H1 (cell line): Measurements from ENCODE around the gene CERS1. TPM values are rescaled to one million over a fixed set of nuclear protein-coding genes. Genes with fewer than 3 reads are reported as not detected.
A peak's percentile ranks its signal among the peaks of the same experiment; 100 is the strongest.

Experiments used
- EZH2 ChIP-seq: fragments of 200-600 bp; sonication (generic); IDR thresholded peaks from 2 replicates; pipeline ENCODE4 v1.7.1; 2012; ENCODE audit warnings: low read depth, mild to moderate bottlenecking, moderate library complexity, low read length, inconsistent platforms; ENCODE audit not compliant: severe bottlenecking
- NANOG ChIP-seq: IDR thresholded peaks from 2 replicates; pipeline ENCODE4 v1.6.1; 2011; ENCODE audit warnings: low read length, low read depth, mild to moderate bottlenecking, inconsistent platforms; ENCODE audit not compliant: insufficient read depth, poor library complexity, severe bottlenecking
- POLR2A ChIP-seq, 2 experiments: IDR thresholded peaks; 1 replicate in 1 of 2; 2 replicates in 1 of 2; pipeline ENCODE4 v1.6.1; 2011; ENCODE audit warnings: low read depth in 2 of 2, low read length in 2 of 2, mild to moderate bottlenecking in 2 of 2; ENCODE audit errors: control extremely low read depth in 1 of 2
- POLR2AphosphoS5 ChIP-seq: IDR thresholded peaks from 2 replicates; pipeline ENCODE4 v1.6.1; 2011; ENCODE audit warnings: low read depth, low read length
- RAD21 ChIP-seq, 2 experiments: IDR thresholded peaks in 1 of 2; conservative IDR thresholded peaks in 1 of 2; 2 replicates each; pipeline ENCODE4 v1.6.1; 2011; ENCODE audit warnings: low read depth in 2 of 2, low read length in 2 of 2, improper control_type of control experiment in 1 of 2, inconsistent platforms in 1 of 2, mild to moderate bottlenecking in 1 of 2, moderate library complexity in 1 of 2
- SIRT6 ChIP-seq: IDR thresholded peaks from one replicate; pipeline ENCODE4 v1.7.1; 2012; ENCODE audit warnings: low read length, inconsistent platforms
- SP2 ChIP-seq: IDR thresholded peaks from 2 replicates; pipeline ENCODE4 v1.6.1; 2012; ENCODE audit warnings: mild to moderate bottlenecking, low read length, inconsistent platforms
- TAF7 ChIP-seq: optimal IDR thresholded peaks from 2 replicates; pipeline ENCODE3; 2011; ENCODE audit warnings: low read depth, mild to moderate bottlenecking, inconsistent platforms, low read length, moderate library complexity, borderline replicate concordance
- YY1 ChIP-seq: IDR thresholded peaks from 2 replicates; pipeline ENCODE4 v1.6.1; 2011; ENCODE audit warnings: low read depth, mild to moderate bottlenecking, low read length
- polyA plus RNA-seq, 7 experiments: library from polyadenylated mRNA; depleted of rRNA in 3 of 7; stranded (reverse) in 5 of 7; unstranded in 2 of 7; fragments of >200 nt in 5 of 7; fragments of 200-250 nt in 2 of 7; gene quantifications; 1 replicate in 5 of 7; 2 replicates in 1 of 7; 4 replicates in 1 of 7; pipeline versions ENCODE4 v1.2.1 to v1.2.3, GENCODE V29; 2011 to 2013; ENCODE audit warnings: missing spikeins in 2 of 7, mixed read lengths in 2 of 7
- total RNA-seq: library from RNA; stranded (reverse); fragmentation: NEBNext Ultra II Directional; extraction: Animal tissue kit (Norgen Biotek cat#: 25700); gene quantifications from 2 replicates; pipeline ENCODE4 v1.2.1, GENCODE V29; 2021
- TF ChIP-seq, protein P1 (sequence below): fragments of 300-600 bp; sonication (generic); IDR thresholded peaks from 2 replicates; pipeline ENCODE4 v1.7.1; 2012; ENCODE audit warnings: low read length, moderate library complexity, mild to moderate bottlenecking, inconsistent platforms; ENCODE audit not compliant: insufficient replicate concordance

The CERS1 gene
- total and polyA plus RNA-seq, 2 of the 8 experiments (the other 6 are each of a cell fraction or from before 2014, with no cell fraction given): 18.6 to 51.0 TPM

DNA sequence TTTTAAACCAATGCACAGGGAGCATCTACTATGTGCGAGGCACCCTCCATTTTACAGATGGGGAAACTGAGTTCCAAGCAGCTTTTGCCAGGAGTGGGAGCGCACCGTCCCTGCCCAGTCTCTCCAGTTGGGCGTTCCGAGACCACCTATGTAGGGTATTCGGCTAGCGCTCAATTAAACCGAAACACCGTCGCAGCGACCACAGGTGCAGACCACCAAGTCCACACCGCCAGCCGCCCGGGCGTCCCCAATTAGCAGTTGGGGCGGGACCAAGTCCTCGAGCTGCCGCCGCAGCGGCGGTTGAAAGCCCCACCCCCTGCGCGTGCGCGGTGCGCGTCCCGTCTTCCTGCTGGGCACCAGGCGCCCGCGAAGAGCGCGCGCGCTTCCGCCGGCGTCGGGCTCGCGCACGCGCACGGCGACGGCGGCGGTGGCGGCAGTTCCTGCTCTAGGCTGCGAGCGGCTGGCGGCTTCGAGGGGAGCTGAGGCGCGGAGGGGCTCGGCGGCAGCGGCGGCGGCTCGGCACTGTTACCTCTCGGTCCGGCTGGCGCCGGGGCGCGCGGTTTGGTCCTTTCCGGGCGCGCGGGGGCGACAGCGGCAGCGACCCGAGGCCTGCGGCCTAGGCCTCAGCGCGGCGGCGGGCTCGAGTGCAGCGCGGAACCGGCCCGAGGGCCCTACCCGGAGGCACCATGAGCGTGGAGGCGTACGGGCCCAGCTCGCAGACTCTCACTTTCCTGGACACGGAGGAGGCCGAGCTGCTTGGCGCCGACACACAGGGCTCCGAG lies 64.2 kb downstream of the CERS1 start, which contains the start of gene UPF1 (continued):
- TF ChIP-seq, protein P1, sequence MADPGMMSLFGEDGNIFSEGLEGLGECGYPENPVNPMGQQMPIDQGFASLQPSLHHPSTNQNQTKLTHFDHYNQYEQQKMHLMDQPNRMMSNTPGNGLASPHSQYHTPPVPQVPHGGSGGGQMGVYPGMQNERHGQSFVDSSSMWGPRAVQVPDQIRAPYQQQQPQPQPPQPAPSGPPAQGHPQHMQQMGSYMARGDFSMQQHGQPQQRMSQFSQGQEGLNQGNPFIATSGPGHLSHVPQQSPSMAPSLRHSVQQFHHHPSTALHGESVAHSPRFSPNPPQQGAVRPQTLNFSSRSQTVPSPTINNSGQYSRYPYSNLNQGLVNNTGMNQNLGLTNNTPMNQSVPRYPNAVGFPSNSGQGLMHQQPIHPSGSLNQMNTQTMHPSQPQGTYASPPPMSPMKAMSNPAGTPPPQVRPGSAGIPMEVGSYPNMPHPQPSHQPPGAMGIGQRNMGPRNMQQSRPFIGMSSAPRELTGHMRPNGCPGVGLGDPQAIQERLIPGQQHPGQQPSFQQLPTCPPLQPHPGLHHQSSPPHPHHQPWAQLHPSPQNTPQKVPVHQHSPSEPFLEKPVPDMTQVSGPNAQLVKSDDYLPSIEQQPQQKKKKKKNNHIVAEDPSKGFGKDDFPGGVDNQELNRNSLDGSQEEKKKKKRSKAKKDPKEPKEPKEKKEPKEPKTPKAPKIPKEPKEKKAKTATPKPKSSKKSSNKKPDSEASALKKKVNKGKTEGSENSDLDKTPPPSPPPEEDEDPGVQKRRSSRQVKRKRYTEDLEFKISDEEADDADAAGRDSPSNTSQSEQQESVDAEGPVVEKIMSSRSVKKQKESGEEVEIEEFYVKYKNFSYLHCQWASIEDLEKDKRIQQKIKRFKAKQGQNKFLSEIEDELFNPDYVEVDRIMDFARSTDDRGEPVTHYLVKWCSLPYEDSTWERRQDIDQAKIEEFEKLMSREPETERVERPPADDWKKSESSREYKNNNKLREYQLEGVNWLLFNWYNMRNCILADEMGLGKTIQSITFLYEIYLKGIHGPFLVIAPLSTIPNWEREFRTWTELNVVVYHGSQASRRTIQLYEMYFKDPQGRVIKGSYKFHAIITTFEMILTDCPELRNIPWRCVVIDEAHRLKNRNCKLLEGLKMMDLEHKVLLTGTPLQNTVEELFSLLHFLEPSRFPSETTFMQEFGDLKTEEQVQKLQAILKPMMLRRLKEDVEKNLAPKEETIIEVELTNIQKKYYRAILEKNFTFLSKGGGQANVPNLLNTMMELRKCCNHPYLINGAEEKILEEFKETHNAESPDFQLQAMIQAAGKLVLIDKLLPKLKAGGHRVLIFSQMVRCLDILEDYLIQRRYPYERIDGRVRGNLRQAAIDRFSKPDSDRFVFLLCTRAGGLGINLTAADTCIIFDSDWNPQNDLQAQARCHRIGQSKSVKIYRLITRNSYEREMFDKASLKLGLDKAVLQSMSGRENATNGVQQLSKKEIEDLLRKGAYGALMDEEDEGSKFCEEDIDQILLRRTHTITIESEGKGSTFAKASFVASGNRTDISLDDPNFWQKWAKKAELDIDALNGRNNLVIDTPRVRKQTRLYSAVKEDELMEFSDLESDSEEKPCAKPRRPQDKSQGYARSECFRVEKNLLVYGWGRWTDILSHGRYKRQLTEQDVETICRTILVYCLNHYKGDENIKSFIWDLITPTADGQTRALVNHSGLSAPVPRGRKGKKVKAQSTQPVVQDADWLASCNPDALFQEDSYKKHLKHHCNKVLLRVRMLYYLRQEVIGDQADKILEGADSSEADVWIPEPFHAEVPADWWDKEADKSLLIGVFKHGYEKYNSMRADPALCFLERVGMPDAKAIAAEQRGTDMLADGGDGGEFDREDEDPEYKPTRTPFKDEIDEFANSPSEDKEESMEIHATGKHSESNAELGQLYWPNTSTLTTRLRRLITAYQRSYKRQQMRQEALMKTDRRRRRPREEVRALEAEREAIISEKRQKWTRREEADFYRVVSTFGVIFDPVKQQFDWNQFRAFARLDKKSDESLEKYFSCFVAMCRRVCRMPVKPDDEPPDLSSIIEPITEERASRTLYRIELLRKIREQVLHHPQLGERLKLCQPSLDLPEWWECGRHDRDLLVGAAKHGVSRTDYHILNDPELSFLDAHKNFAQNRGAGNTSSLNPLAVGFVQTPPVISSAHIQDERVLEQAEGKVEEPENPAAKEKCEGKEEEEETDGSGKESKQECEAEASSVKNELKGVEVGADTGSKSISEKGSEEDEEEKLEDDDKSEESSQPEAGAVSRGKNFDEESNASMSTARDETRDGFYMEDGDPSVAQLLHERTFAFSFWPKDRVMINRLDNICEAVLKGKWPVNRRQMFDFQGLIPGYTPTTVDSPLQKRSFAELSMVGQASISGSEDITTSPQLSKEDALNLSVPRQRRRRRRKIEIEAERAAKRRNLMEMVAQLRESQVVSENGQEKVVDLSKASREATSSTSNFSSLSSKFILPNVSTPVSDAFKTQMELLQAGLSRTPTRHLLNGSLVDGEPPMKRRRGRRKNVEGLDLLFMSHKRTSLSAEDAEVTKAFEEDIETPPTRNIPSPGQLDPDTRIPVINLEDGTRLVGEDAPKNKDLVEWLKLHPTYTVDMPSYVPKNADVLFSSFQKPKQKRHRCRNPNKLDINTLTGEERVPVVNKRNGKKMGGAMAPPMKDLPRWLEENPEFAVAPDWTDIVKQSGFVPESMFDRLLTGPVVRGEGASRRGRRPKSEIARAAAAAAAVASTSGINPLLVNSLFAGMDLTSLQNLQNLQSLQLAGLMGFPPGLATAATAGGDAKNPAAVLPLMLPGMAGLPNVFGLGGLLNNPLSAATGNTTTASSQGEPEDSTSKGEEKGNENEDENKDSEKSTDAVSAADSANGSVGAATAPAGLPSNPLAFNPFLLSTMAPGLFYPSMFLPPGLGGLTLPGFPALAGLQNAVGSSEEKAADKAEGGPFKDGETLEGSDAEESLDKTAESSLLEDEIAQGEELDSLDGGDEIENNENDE: no peak
- TF ChIP-seq NANOG (no peak), SIRT6 (no peak), SP2 (no peak), POLR2A (IDR thresholded peaks at IDR 0.05; ENCODE audit: control extremely low read depth in 1 of 2, low read depth in 2 of 2, low read length in 2 of 2) (peak; percentile 81 to 82), TAF7 (peak; percentile 88), YY1 (no peak), RAD21 (IDR thresholded peaks at IDR 0.05 in 1 of 2, conservative IDR thresholded peaks at IDR 0.05 in 1 of 2; ENCODE audit: low read depth in 2 of 2, low read length in 2 of 2) (0 out of 4 replicates have a peak, but pooled peaks of 1 of the 2 experiments have one; percentile 3), POLR2AphosphoS5 (peak; percentile 82), EZH2 (no peak)
